Inferior parietal cortex (tissue), 1 donor: ENCODE measurements around the gene SPON1.

ENCODE experiments used
- DNase-seq: peaks from one replicate; pipeline ENCODE4 v3.0.0-alpha.2; 2016; ENCODE audit errors: extremely low spot score

The SPON1 gene

DNA sequence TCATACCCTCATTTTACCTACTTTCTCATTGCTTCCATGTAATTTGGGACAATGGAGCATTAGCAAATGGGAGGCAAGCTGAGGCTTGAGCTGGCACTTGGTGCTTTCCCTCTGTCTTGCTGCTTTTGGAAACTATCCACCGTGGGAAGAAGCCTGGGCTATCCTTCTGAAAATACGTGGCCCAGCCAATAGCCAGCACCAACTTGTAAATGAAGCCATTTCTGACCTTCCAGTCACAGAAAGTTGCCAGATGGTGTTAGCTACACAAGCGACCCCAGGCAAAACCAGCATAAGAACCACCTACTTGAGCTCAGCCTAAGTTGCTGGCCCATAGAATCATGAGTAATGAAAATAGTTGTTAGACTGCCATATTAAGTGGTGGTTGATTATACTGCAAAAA lies 18.5 kb upstream of the SPON1 start:
- no peak for DNase-seq

DNA sequence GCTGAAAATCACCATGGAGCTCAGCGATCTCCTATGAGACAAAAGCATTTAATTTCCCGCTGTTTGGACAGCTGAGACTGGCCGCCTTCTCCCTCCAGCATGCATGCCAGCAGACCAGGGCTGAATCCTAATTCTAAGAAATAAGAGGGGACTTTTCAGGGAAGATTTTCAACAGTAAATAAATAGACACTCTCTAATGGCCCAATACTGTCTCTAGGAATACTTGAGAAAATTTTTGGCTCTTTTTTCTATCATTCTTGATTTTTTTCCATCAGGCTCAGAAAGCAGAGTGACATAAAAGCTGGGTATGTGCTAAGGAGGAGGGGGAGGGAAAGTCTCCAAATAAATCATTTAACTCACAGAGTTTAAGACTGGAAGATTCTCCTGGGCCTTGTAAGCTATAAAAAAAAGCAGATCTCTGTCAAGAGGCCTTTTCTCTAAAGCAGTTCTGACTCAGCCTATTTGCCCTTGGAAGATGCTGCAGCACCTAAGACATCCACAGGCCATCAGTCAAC lies 17.6 kb upstream of the SPON1 start:
- no peak for DNase-seq

DNA sequence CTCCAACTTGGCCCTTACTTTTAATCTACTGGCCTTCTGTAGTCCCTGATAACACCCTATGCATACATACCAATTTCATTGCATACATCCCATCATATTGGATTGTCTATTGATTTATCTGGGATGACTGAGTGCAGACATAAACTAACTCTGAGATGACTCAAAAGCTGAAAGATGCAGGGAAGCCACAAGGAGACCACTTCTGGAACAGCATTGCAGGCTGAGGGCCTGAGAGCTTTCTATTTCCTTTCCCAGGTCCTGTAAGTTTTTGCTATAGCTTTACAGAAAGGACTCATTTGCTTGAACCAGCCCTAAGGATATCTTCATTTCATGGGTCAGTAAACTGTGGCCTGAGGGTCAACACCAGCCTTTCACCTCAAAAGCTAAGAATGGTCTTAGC lies 15.1 kb upstream of the SPON1 start:
- no peak for DNase-seq

DNA sequence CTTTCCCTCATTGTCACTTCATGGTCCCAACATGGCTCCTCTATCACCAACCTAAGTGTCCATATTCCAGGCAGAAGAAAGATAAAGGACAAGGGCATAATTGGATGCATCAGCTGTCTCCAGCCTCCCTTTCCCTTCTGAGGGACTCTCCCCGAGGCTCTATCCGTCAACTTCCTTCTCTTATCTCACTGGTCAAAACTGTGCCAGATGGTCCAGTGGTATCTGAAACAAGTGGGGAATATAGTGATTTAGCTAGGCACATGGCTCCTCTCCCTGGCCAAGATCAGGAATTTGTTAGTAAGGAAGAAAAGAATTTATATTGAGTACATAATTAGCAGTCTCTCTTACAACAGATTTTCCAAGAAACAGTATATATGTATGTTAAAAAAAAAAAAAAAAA lies 12.6 kb upstream of the SPON1 start:
- no peak for DNase-seq

DNA sequence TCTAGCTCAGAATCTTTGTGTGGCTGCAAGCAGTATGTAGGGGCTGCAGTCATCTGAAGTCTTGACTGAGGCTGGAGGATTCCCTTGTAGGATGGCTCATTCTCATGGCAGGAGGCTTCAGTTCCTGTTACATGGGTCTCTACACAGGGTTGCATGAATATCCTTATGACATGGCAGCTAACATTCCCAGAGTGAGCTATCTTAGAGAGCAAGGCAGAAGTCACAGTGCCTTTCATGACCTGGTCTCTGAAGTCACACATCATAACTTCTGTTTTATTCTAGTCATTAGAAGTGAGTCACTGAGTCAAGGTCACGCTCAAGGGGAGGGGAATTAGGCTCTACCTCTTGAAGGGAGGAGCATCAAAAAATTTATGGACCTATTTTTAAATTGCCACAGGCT lies 10.3 kb upstream of the SPON1 start:
- DNase-seq = no peak

DNA sequence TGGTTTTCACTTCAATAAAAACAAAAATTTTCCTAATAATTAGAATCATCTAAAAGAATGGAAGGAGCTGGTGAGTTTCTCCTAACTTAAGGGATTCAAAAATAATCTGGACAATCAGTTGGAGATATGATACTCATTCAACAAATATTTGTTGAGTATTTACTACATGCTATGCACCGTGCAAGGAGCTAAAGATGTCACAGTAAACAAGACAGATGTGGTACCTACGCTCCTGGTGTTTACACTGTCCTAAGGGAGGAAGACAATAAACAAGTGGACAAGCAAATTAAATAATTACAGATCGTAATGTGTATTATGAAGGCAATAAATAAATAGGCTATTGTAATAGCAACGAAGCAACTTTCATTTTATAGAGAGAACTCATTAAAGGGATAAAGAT lies 9.9 kb upstream of the SPON1 start:
- no peak for DNase-seq

DNA sequence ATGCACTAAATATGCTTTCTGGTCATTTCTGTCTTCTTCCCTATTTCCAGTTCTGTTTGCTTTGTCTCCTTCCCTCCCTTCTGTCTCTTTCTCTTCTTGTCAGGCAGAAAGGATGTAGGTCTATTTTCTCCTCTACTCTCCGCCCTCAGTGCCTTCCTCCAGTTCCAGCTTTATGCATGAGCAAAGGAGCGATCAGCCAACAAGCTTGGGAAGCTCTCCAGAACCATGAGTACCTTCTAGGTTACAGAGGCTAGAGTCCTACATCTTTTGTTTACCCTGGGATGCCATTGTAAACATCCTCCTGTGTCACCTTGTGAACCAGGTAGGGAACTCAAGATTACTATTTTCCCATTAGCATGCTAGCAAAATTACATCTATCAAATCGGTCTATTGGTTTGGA lies 7.9 kb upstream of the SPON1 start:
- no peak for DNase-seq

DNA sequence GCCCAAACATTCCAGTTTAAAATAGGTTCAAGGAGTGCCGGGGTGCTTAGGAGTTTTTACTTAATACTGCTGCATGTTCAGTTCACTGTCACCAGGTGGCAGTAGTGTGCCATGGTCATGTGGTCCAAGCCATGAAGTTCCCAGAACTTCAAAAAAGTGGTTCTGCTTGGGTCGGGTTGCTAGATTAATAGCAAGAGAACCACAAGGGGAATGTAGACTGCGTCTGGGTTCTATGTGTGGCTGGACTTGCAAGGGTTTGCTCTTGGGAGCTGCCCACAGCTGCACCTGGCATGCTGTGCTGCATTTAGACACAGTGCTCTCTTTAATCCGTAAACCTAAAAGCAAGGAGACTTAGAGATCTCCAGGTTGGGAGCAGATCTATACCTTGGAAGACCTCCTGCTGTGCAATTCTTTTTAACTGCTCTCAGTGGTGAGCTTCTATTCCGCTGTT lies 6.5 kb upstream of the SPON1 start:
- DNase-seq = peak; percentile 85

DNA sequence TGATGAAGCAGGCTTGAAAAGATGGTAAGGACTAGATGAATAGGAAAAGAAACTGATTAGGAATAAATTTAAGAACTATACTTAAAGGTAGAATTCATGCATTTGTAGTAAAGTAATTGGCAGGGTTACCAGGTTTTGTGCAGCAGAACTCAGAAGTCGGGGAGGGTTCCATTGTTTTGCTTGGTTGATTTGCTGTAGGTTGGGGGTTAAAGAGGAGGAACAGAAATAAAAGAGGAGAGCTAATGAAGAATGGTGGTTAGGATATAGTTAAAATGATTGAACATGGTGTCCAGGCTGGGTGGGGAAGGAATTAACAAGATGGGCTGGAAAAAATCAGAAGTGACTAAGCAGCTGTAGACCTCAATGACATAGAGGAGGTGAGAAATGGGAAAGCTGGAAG lies 5.5 kb upstream of the SPON1 start:
- DNase-seq = no peak

DNA sequence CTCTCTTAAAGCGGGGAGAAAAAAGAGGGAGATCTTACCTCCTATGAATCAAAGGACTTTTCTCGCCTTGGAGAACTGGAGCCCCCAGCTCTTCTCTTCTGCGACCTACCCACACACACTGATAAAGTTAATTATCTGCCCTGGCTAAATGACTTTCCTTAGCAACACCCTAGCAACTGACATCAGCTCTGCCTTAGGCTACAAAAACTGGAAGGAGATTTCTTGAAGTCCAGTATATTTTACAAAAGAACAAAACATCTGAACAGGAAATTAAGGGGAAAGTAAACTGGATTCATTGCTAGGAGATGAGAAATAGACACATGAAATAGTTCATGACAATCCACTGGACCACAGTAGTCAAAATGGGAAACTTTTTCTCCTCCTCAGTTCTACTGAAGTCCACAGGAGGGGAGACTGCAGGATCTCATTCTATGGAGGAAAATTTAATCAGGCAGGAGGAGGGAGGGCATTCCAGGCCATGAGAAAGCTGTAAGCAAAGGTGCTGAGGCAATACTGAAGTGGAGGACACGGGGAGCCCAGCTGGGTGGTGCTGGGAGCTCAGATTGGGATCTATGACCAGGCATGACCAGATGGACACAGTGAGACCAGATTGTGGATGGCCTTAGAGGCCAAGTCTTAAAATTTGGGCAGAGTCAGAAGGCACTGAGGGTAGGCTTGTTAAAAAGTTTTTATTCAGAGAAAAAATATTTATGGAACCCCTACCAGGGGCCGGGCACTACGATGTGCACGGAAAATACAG lies 3.7 kb upstream of the SPON1 start:
- no peak for DNase-seq

DNA sequence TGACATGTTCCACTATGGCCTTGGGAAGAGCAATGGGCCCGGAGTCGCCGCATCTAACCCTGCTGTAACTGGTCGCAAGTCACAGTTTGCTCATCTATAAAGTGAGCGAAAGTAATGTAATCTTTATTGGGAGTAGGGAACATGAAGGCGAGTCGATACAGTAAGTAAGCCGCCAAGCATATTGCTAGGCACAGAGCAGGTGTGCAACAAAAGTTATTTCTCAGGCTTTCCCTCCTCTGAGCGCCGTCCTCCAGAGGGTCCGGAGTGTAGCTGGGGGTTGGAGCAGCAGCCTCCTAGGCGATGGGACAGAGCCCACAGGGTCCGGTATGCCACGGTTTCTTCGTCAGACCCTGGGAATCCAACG lies 343 bp upstream of the SPON1 start:
- no peak for DNase-seq

DNA sequence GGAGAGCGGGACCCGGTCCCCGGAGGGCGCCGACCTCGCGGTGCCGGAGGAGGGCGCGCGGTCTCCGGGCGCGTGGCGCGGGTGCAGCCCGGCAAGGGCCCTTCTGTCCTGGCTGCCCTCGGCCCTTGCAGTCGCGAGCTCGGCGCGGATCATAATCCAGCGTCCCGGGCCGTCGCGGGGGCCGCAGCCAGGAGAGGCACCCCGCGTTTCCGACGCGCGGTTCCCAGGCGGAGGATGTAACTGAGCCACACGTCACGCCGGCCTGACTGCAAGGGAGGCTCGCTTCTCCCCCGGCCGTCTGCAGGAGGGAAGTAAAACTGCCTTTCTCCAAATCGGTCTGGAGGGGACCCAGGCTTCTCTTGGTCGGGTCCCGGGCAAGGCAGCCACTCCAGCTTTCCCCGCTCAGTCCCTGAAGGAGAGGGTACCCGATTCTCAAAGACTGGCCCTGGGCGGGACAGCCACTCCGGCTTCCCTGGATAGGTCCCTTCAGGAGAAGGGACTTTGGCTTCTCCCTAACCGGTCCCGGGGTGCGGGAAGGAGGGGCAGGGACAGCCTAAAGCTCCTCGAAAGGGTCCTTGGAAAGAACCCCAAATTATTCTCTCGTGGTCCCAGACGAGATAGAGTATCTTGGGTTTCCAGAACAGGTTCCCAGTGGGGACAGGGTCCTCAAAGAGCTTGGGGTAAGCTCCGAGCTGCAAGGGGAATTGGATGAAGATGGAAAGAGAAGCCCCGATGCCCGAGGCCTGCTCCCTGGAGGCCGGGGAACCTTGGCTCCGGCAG lies 836 bp downstream of the SPON1 start:
- no peak for DNase-seq

DNA sequence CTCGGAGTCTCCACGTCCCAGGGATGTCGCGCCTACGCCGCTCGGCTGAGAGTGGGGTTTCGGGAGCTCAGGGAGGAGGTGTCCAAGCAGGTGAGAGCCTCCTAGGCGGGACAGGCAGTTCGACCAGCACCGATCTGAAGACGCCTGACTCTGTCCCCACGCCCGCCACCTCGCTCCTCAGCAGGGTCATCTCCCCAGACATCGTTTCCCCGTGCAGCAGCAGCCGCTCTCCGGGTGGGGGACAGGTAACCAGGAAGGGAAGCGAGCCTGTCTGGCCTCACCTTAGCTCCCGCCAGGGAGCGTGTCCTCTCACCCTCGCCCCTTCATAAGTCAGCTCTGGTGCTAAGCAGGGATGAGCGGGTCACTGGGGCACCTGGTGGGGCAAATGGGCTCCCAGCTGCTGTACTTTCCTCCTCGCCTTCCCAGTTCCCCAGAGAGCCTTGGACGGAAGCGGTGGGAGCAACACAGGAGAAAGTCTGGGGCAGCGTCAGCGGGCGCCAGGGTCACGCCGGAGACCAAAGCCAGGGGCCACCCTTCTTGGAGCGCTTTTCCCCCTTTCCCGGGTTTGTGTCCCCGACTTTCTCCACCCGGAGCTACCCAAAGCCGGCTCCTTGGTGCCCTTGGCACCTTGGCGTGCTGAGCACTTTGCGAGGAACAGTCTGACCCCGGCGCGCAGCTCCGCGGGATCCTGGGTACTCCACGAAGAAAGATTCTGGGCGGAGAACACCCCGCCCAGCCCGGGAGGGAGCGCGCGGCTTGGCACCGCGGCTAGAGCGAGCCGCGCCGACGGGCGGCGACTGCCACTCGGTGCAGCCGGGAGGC lies 1.6 kb downstream of the SPON1 start:
- DNase-seq = no peak

DNA sequence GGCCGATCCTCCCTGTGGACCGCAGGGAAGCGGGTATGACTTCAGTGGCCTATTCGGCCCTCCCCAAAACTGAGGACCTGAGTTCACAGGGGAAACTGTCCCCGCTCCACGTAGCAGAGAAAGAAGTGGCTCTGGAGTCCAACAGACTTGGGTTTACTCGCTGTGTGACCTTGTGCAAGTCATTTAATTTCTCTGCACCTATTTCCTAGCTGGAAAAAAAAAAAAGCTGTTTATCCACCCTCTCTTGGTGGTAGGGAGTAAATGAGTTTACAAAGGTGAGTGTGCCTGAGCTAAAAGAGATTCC lies 2.2 kb downstream of the SPON1 start:
- DNase-seq = no peak

DNA sequence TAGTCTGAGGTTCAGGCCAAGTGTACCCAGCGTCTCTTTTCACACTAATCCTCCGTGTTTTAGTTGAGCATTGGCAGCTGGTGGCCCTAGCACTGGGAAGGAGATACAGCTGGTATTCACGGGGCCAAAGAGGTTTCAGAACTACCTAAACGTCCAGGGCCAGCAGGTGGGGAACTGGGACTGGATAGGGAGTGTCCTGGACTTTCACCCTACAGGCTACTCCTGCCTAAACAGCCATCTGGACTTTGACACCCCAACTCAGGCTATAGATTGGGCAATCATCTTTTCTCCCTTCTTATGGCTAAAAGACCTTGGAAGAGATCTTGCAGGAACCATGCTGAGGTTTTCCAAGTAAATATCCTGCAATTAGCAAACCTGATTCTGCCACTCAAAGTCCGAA lies 2.8 kb downstream of the SPON1 start:
- no peak for DNase-seq

DNA sequence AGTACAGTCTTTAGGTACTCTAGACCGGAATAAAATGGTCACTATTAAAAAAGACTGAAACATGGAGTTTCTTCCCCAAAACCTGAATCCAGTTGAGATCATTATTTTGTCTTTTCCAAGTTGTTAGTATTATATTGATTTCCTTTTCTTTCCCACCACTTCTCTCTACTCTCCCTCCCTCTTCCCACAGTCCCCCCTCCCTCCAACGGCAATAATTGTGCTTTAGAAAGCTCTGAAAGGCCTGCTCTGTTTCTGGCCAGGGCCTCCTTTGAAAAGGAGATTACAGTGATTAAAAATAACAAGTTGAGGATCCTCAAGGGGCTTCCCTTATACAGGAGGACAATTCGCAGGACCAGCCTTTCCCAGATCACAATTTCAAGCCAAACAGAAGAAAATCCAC lies 3.5 kb downstream of the SPON1 start:
- DNase-seq = no peak

DNA sequence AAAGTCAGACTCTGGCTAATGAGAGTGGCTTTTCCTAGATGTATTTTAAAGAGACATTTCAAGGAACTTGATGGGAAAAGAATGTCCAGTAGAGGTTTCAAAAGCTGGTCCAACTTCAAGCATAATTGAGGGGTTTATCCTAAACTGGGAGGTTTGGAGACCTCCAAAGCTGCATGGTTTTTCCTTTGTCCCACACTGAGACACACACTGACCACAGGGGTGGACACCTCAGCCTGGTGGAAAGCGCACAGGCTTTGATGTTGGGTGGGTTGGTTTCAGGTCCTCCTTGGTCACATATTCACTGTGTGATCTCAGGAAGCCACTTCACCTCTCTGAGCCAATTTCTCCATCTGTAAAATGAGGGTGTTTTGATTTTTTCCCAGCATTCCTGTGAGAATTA lies 4.0 kb downstream of the SPON1 start:
- no peak for DNase-seq

DNA sequence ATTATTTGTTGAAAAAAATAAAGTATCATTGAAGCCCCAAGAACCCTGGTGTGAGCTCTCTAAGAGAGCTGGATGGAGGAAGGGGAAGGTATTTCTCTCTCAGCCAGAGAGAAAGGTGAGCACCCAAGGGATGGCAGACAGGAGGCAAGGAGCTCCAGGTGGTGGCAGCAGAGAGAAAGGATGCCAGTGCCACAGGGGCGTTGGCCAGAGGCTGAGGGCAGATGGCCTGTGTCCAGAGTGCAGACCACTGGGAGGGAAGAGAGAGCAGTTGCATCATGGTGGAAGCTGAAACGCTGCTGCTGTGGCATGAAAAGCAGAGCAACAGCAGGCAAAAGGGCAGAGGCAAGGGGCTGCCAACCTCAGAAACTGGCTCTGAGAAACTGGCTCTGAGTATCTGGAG lies 8.5 kb downstream of the SPON1 start:
- DNase-seq = no peak

DNA sequence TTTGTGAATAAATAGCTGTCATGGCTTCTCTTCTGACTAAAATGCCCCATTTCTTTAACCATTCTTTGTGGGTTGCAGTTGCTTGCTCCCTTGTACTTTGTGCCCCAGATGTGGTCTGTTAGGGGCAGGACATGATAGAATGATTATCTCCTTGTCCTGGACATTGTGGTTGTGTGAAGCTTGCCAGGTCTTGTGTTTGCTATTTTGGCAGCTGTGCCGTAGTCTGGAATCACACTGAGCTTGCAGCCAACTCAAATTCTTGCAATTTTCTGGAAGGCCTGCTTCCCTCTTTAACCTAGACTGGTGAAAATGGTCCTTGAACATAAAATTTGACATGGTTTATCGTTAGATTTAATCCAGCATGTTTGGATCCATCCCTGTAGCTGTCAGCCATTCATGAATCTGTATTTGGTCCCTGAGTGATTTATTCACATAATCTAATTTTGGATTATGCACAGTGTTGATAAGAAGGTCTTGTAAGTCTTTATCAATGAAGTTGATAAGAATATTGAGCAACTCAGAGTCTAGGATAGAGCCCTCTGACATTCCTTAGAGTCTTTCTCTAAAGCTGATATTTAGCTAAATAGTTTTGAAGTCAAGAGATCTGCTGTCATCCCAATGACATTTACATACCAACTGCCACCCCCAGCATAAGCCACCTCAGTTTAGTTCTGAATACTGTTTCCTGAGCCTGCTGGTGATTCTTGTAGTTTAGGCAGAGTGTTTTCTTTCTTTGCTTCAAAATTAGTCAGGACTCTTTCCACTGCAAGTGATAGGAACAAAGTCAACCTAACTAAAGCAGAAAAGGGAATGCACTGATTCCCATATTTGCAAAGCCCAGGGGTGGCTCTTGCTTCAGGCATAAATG lies 9.8 kb downstream of the SPON1 start:
- DNase-seq = no peak

DNA sequence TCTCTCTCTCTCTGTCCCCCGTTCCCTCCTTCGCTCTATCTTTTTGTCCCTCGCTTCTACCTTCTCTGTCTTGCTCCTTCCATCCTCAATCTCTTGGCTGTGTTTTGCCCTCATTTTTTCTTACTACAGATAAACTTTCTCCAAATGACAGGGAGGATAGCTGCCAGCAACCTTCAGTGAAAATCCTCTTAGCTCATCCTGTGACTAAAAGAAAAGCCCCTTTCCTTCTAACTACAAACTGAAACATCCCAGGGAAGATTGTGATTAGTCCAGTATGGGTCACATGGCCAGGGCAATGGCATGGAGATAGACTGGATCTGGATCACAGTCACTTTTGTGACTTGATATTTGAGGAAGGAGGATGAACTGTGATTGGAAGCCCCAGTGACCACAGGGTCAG lies 10.4 kb downstream of the SPON1 start:
- no peak for DNase-seq

DNA sequence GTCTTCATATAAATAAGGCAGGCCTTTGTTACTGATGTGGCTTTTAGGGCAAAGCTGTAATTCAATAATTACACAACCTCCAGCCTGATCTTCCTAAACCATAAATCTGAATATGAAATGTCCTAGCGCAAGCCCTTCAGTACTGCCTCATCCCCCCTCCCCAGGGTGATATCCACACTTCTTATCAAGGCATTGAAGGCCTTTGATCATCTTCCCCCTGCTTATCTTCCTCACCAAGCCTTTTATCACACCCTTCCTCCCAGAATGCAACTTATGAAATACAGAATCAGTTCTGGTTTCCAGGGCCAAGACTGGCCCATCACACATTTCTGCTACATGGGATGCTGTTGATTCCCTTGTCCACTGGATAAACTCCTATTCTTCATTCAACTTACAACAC lies 12.1 kb downstream of the SPON1 start:
- no peak for DNase-seq
